Activated naive CD4-positive, alpha-beta T cell treated with anti-CD3 and anti-CD28 coated beads for 36 hours (primary cell): ENCODE results near the gene AQP12A. TPM values are rescaled to one million over a fixed set of nuclear protein-coding genes. Genes with fewer than 3 reads are reported as not detected.
"Not testable (repeated sequence)": the region's sequence is repeated elsewhere in the genome, so short reads cannot be mapped to it uniquely, and the experiment has no call there.

Experiments
- CTCF ChIA-PET: fragments of 350-600 bp; sonication (Branson Sonifier 250); formaldehyde crosslinking; loops from one replicate; lab custom pipeline; 2021; ENCODE audit warnings: antibody characterized with exemption; lab: Charles Lee
- DNase-seq: peaks from one replicate; pipeline ENCODE4 v3.0.0-alpha.2; 2020
- H3K27ac Mint-ChIP-seq: one replicate; pipeline ENCODE4 v1.8.0; 2021; ENCODE audit warnings: mild to moderate bottlenecking, mixed read lengths
- H3K27me3 Mint-ChIP-seq: one replicate; pipeline ENCODE4 v1.8.0; 2021; ENCODE audit warnings: low read depth, mixed read lengths
- H3K36me3 Mint-ChIP-seq: one replicate; pipeline ENCODE4 v1.8.0; 2021; ENCODE audit warnings: low read depth, mixed read lengths
- H3K4me1 Mint-ChIP-seq: one replicate; pipeline ENCODE4 v1.8.0; 2021; ENCODE audit warnings: low read depth, mixed read lengths
- H3K4me3 Mint-ChIP-seq: one replicate; pipeline ENCODE4 v1.8.0; 2021; ENCODE audit warnings: mild to moderate bottlenecking, moderate library complexity, mixed read lengths
- H3K9me3 Mint-ChIP-seq: one replicate; pipeline ENCODE4 v1.8.0; 2021; ENCODE audit warnings: mixed read lengths
- intact Hi-C: fragments of 100-400 bp; cut with micrococcal nuclease; formaldehyde crosslinking; loops from one replicate; pipeline ENCODE4 v1.15.1; 2023
- total RNA-seq, 2 experiments: library from RNA; stranded (reverse); gene quantifications; one replicate each; pipeline ENCODE4 v1.2.3, GENCODE V29; 2021

AQP12A gene
- total RNA-seq, 2 experiments from 2014 or later, result not detected

- no peaks in the 10 kb centered on the region for H3K36me3 Mint-ChIP-seq
- H3K27me3 Mint-ChIP-seq, result peaks cover 20% of the 10 kb centered on the region
- H3K4me1 Mint-ChIP-seq, result no peaks in the 10 kb centered on the region
- DNase-seq, result no peak
- intact Hi-C loops, result no loop called here
- no peak overlapping the region for H3K27ac Mint-ChIP-seq
- H3K4me3 Mint-ChIP-seq, result no peak overlapping the region
- H3K9me3 Mint-ChIP-seq, result no peaks in the 10 kb centered on the region
- CTCF ChIA-PET, result no interaction called here
Observed at GRCh38 chr2:240670402-240670801, 21.3 kb upstream of the AQP12A start.

GRCh38 chr2:240670950-240671349 lies 20.7 kb upstream of the AQP12A start:
- CTCF ChIA-PET, result no interaction called here
- no peak for DNase-seq
- Mint-ChIP-seq H3K27me3 (peaks cover 20% of the 10 kb centered on the region), H3K9me3 (no peaks in the 10 kb centered on the region), H3K27ac (no peak overlapping the region), H3K4me1 (no peaks in the 10 kb centered on the region), H3K36me3 (no peaks in the 10 kb centered on the region), H3K4me3 (no peak overlapping the region)
- intact Hi-C loops, result no loop called here

DNA sequence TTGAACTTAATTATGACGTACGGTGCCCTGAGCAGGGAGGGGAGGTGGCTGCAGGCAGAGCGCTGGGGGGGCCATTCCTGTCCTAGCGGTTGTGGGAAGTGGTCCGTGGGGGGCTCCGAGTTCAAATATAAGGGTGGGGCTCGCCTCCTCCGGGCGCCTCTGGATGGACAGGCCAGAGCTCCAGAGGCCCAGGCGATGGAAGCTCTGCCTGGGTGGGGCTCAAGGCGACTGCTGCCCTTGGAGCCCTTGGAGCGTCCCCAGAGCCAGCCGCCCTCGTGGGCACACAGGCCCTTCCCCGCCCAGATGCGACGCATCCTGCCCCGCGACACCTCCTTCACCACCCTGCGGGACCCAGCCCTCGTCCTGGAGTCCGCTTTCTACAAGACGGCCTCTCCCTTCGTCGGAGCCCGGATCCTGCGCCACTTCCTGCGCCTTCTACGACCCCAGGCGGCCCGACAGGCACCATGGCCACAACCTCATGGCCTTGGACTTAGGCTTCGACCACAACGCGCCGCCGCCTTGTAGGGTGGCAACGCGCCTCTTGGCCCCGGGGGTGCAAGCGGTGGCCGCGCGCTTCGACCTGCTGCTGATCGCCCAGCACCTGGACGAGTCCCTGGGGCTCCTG lies 19.5 kb upstream of the AQP12A start:
- intact Hi-C loops, result no loop called here
- no peaks in the 10 kb centered on the region for H3K36me3 Mint-ChIP-seq
- CTCF ChIA-PET, result no interaction called here
- H3K4me3 Mint-ChIP-seq, result no peak overlapping the region
- H3K27ac Mint-ChIP-seq, result no peak overlapping the region
- H3K27me3 Mint-ChIP-seq, result peaks cover 17% of the 10 kb centered on the region
- DNase-seq, result no peak
- no peaks in the 10 kb centered on the region for H3K4me1 Mint-ChIP-seq
- H3K9me3 Mint-ChIP-seq, result no peaks in the 10 kb centered on the region

DNA sequence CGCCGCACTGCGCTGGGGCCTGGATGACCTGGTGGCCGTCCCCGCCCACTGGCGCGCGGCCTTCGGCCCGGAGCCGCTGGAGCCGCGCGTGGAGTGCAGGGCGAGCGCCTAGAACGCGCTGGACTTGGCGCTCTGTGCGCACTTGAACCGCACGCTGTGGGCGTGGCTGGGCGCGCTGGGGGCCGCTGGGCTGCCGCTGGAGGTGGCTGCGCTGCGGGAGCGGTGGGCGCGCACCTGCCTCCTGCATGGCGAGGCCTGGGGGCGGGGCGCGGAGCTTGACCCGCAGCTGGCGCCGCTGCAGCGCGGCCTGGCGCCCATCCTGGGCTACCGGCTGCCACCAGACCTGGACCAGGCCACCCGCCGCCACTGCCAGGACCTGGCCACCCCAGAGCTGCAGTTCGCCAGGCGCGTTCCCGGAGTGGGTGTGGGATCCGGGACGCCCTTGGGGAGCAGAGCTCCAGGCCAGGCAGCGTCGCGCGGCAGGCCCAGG lies 18.9 kb upstream of the AQP12A start:
- Mint-ChIP-seq H3K9me3 (no peaks in the 10 kb centered on the region), H3K27me3 (peaks cover 17% of the 10 kb centered on the region), H3K4me1 (no peaks in the 10 kb centered on the region), H3K36me3 (no peaks in the 10 kb centered on the region), H3K27ac (no peak overlapping the region), H3K4me3 (no peak overlapping the region)
- intact Hi-C loops, result no loop called here
- CTCF ChIA-PET, result no interaction called here
- no peak for DNase-seq

- DNase-seq, H3K4me3 Mint-ChIP-seq, H3K4me1 Mint-ChIP-seq, intact Hi-C loops, H3K9me3 Mint-ChIP-seq, CTCF ChIA-PET, H3K36me3 Mint-ChIP-seq, H3K27ac Mint-ChIP-seq: not testable (repeated sequence)
- peaks cover 17% of the 10 kb centered on the region for H3K27me3 Mint-ChIP-seq
Observed at GRCh38 chr2:240674461-240675184, 17.0 kb upstream of the AQP12A start.

GRCh38 chr2:240675345-240675744 lies 16.3 kb upstream of the AQP12A start:
- CTCF ChIA-PET, intact Hi-C loops, H3K4me3 Mint-ChIP-seq, H3K9me3 Mint-ChIP-seq, H3K36me3 Mint-ChIP-seq, DNase-seq, H3K4me1 Mint-ChIP-seq, H3K27ac Mint-ChIP-seq: not testable (repeated sequence)
- H3K27me3 Mint-ChIP-seq, result peaks cover 17% of the 10 kb centered on the region

DNA sequence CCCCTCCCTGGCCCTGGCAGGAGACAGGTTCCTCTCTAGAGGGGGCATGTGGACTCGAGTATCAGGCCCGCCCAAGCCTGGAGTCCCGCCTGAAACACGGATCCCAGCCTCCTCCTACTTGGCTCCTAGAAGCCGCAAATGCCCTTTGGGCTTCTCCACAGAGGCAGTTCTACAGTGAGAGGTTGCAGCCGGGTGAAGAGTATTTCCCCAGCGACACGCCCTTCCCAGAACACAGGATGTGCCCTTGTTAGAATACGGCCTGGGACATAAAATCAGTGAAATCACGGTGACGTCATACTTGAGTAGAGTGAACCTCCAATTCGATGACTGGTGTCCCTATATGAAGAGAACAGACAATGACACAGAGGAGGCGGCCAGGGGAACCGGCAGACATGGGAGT lies 13.6 kb upstream of the AQP12A start:
- H3K9me3 Mint-ChIP-seq, intact Hi-C loops, DNase-seq, H3K27ac Mint-ChIP-seq, H3K27me3 Mint-ChIP-seq, H3K4me3 Mint-ChIP-seq, CTCF ChIA-PET, H3K4me1 Mint-ChIP-seq, H3K36me3 Mint-ChIP-seq: not testable (repeated sequence)

GRCh38 chr2:240678909-240679308 lies 12.8 kb upstream of the AQP12A start:
- H3K4me1 Mint-ChIP-seq, H3K4me3 Mint-ChIP-seq, H3K27ac Mint-ChIP-seq, H3K36me3 Mint-ChIP-seq, intact Hi-C loops, CTCF ChIA-PET, H3K27me3 Mint-ChIP-seq, DNase-seq, H3K9me3 Mint-ChIP-seq: not testable (repeated sequence)

DNA sequence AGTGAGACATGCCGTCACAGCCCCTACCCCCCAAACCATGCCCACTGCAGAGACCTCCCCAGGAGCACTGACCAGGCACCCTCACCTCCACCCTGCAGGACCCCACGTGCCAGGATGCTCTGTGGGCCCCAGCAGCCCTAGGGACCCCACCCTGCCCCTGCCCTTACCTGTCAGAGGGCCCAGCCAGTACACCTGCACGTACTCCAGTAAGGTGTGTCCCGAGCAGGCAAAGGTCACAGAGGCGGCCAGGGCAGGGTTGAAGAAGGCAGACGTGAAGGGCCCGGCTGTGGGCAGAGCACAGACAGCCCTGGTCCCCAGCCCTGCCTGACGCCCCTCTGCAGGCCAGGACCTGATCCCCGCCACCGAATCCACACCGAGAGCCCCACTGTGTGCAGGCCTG lies 11.5 kb upstream of the AQP12A start:
- H3K27me3 Mint-ChIP-seq, H3K4me3 Mint-ChIP-seq, H3K9me3 Mint-ChIP-seq, intact Hi-C loops, DNase-seq, H3K27ac Mint-ChIP-seq, H3K4me1 Mint-ChIP-seq, H3K36me3 Mint-ChIP-seq, CTCF ChIA-PET: not testable (repeated sequence)

DNA sequence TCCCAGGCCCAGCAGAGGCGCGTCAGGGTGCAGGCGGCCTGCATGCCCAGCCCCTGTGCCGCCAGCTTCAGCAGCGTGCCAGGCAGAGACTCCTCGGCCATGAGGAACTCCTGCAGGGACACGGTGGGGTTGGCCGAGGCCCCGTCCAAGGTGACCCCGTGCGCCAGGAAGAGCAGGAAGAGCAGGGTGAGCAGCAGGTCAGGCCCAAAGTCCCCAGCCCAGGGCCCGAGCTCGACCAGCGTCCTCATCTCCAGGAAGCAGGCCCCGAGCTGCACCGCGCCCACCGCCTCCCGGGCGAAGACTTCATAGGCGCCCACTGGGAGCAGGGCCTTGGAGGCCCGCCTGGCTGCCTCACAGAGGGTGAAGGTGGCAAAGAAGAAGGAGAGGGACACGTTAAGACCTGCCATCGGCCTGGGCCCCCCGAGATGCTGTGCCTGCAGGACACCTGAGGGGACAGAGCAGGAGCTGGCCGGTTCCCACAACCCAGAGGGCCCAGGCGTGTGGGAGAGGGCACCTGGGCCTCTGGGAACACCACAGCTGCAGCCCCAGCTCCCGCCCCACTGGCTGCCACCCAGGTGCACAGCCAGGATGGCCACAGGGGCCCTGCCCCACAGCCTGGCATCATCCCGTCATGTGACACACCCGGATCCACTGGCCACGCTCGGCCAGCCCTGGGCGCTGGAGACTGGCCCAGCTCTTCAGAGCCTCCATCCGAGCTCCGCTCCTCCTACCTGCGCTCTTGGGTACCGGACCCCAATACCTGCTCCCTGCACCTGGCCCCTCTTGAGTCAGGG lies 9.0 kb upstream of the AQP12A start, which contains the start of gene AQP12B:
Gene AQP12B (minus strand): TSS at position 455 of the 794 bp plus-strand sequence. CDS start 48 bp downstream, at position 407.
- intact Hi-C loops, H3K4me1 Mint-ChIP-seq, H3K27ac Mint-ChIP-seq, H3K4me3 Mint-ChIP-seq, CTCF ChIA-PET, H3K9me3 Mint-ChIP-seq, DNase-seq, H3K36me3 Mint-ChIP-seq, H3K27me3 Mint-ChIP-seq: not testable (repeated sequence)

- H3K27ac Mint-ChIP-seq, H3K9me3 Mint-ChIP-seq, H3K4me1 Mint-ChIP-seq, DNase-seq, intact Hi-C loops, H3K36me3 Mint-ChIP-seq, H3K27me3 Mint-ChIP-seq, H3K4me3 Mint-ChIP-seq, CTCF ChIA-PET: not testable (repeated sequence)
Observed at GRCh38 chr2:240683329-240683979, 8.2 kb upstream of the AQP12A start.

DNA sequence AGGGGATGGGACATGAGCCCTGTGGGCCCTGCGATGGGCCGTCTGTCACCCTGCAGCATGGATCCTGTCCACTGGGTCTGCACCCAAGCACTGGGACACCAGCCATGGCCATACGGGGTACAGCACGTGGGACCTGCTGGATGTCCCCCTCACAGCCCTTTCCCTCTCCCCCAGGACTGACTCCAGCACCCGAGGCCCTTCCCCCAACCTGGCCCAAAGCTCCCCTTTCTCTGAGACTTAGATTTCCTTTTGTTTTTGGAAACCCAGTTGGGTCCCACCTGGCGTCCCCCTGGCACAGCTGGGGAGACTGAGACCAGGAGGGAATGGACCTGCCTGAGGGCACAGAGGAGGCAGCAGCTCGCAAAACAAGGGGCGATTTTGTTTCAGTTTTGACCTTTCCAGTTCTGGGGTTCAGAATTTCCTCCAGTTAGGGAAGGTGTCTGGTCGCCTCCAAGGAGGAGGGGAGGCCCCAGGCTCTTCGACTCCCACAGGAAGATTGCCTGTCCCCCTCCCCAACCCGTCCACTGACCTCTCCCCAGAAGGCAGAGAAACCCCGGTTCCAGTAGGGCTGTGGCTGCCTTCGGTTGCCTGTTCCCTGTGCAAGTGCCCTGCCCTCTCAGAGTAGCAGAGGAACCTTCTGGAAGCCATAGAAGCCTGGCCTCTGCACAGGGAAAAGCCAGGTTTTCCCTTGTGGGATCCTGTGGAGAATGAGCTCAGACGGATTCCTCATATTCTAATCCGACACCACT lies 7.5 kb upstream of the AQP12A start:
- CTCF ChIA-PET, H3K9me3 Mint-ChIP-seq, DNase-seq, H3K4me3 Mint-ChIP-seq, H3K36me3 Mint-ChIP-seq, intact Hi-C loops, H3K4me1 Mint-ChIP-seq, H3K27me3 Mint-ChIP-seq, H3K27ac Mint-ChIP-seq: not testable (repeated sequence)
